GM19328 (cell line): ENCODE data around the gene LSP1.

Source experiments
- ATAC-seq: cut with Tn5 transposase; IDR thresholded peaks from one replicate; pipeline ENCODE4 v1.9.1; 2021; ENCODE audit warnings: mild to moderate bottlenecking, moderate library complexity; ENCODE audit not compliant: unreplicated experiment

LSP1 gene

GRCh38 chr11:1824221-1825038 lies 28.5 kb upstream of the LSP1 start:
- no peak for ATAC-seq

GRCh38 chr11:1825039-1825740 lies 27.7 kb upstream of the LSP1 start:
- ATAC-seq: no peak

- no peak for ATAC-seq
Measured at GRCh38 chr11:1825785-1826451, 27.0 kb upstream of the LSP1 start.

GRCh38 chr11:1826552-1827094 lies 26.3 kb upstream of the LSP1 start:
- no peak for ATAC-seq

GRCh38 chr11:1827095-1827813 lies 25.6 kb upstream of the LSP1 start:
- ATAC-seq: no peak

- ATAC-seq: no peak
Measured at GRCh38 chr11:1827931-1828330, 25.0 kb upstream of the LSP1 start.

- no peak for ATAC-seq
Measured at GRCh38 chr11:1828542-1828941, 24.3 kb upstream of the LSP1 start.

- ATAC-seq: no peak
Measured at GRCh38 chr11:1829039-1829820, 23.7 kb upstream of the LSP1 start.

- no peak for ATAC-seq
Measured at GRCh38 chr11:1830004-1830321, 22.9 kb upstream of the LSP1 start.

- no peak for ATAC-seq
Measured at GRCh38 chr11:1830322-1831223, 22.3 kb upstream of the LSP1 start.

- ATAC-seq: no peak
Measured at GRCh38 chr11:1831338-1832210, 21.3 kb upstream of the LSP1 start.

- no peak for ATAC-seq
Measured at GRCh38 chr11:1832211-1832919, 20.5 kb upstream of the LSP1 start.

- ATAC-seq: no peak
Measured at GRCh38 chr11:1832920-1833295, 20.0 kb upstream of the LSP1 start.

- no peak for ATAC-seq
Measured at GRCh38 chr11:1834062-1834610, 18.7 kb upstream of the LSP1 start.

GRCh38 chr11:1834779-1835670 lies 17.9 kb upstream of the LSP1 start, which contains the start of gene SYT8:
Gene SYT8, plus strand, starts transcription at chr11:1834990. Its CDS starts 116 bp downstream, at chr11:1835106.
- ATAC-seq: no peak

- ATAC-seq: no peak
Measured at GRCh38 chr11:1835671-1836010, 17.2 kb upstream of the LSP1 start.
